Astrocyte (in vitro differentiated cells and primary cell): ENCODE results near the gene DIAPH1. TPM values are rescaled to one million over a fixed set of nuclear protein-coding genes. Genes with fewer than 3 reads are reported as not detected.
A peak's percentile ranks its signal among the peaks of the same experiment; 100 is the strongest.

Experiments used
- DNase-seq: peaks from one replicate; pipeline ENCODE4 v3.0.0-alpha.2; 2010; ENCODE audit warnings: low read depth
- FAIRE-seq: peaks from 2 replicates; lab custom pipeline; 2011; peaks lifted over from hg19 to GRCh38; lab: Jason Lieb, UNC
- H2AFZ ChIP-seq: 2 replicates; pipeline ENCODE4 v1.6.0; 2012; ENCODE audit warnings: low read depth, low read length, inconsistent platforms
- H3K27ac ChIP-seq: 2 replicates; pipeline ENCODE4 v1.5.1; 2011; ENCODE audit warnings: low read depth, low read length, inconsistent platforms
- H3K27me3 ChIP-seq: 2 replicates; pipeline ENCODE4 v1.6.0; 2011; ENCODE audit warnings: low read length, inconsistent platforms; ENCODE audit not compliant: insufficient read depth
- H3K36me3 ChIP-seq: 2 replicates; pipeline ENCODE4 v1.5.1; 2011; ENCODE audit warnings: low read length, inconsistent platforms; ENCODE audit not compliant: insufficient read depth
- H3K4me1 ChIP-seq: 2 replicates; pipeline ENCODE4 v1.5.1; 2011; ENCODE audit warnings: low read length, inconsistent platforms; ENCODE audit not compliant: insufficient read depth
- H3K4me2 ChIP-seq: 2 replicates; pipeline ENCODE4 v1.6.0; 2012; ENCODE audit warnings: low read length, inconsistent platforms
- H3K4me3 ChIP-seq: 2 replicates; pipeline ENCODE4 v1.5.1; 2011; ENCODE audit warnings: low read depth, mild to moderate bottlenecking, low read length, inconsistent platforms; ENCODE audit not compliant: insufficient read depth
- H3K79me2 ChIP-seq: 2 replicates; pipeline ENCODE4 v1.6.0; 2012; ENCODE audit warnings: mild to moderate bottlenecking, low read length, inconsistent platforms; ENCODE audit not compliant: insufficient read depth
- H3K9ac ChIP-seq: 2 replicates; pipeline ENCODE4 v1.6.0; 2012; ENCODE audit warnings: mild to moderate bottlenecking, low read length, inconsistent platforms
- H3K9me3 ChIP-seq: 2 replicates; pipeline ENCODE4 v1.5.1; 2012; ENCODE audit warnings: low read depth, mild to moderate bottlenecking, low read length, inconsistent platforms; ENCODE audit not compliant: insufficient read depth
- H4K20me1 ChIP-seq: 2 replicates; pipeline ENCODE4 v1.6.0; 2012; ENCODE audit warnings: low read length, inconsistent platforms; ENCODE audit not compliant: insufficient read depth
- H3K27ac Mint-ChIP-seq: one replicate; pipeline ENCODE4 v1.8.0; 2021; ENCODE audit warnings: mild to moderate bottlenecking, mixed read lengths; ENCODE audit not compliant: unreplicated experiment
- H3K27me3 Mint-ChIP-seq: one replicate; pipeline ENCODE4 v1.8.0; 2021; ENCODE audit warnings: low read depth, mixed read lengths; ENCODE audit not compliant: unreplicated experiment
- H3K36me3 Mint-ChIP-seq: one replicate; pipeline ENCODE4 v1.8.0; 2021; ENCODE audit warnings: low read depth, mixed read lengths; ENCODE audit not compliant: unreplicated experiment
- H3K4me1 Mint-ChIP-seq: one replicate; pipeline ENCODE4 v1.8.0; 2021; ENCODE audit warnings: low read depth, mixed read lengths; ENCODE audit not compliant: unreplicated experiment
- H3K4me3 Mint-ChIP-seq: one replicate; pipeline ENCODE4 v1.8.0; 2021; ENCODE audit warnings: mild to moderate bottlenecking, moderate library complexity, mixed read lengths; ENCODE audit not compliant: unreplicated experiment
- H3K9me3 Mint-ChIP-seq: one replicate; pipeline ENCODE4 v1.8.0; 2021; ENCODE audit warnings: mild to moderate bottlenecking, mixed read lengths; ENCODE audit not compliant: unreplicated experiment
- EZH2 ChIP-seq: IDR thresholded peaks from 2 replicates; pipeline ENCODE4 v1.6.1; 2012; ENCODE audit warnings: mild to moderate bottlenecking, low read length, inconsistent platforms; ENCODE audit not compliant: insufficient read depth
- total RNA-seq: library from RNA; stranded (reverse); gene quantifications from 2 replicates; pipeline ENCODE4 v1.2.1, GENCODE V29; 2021
- TF ChIP-seq, protein P1 (sequence below): IDR thresholded peaks from 2 replicates; pipeline ENCODE4 v1.5.1; 2011; ENCODE audit warnings: low read depth, mild to moderate bottlenecking, inconsistent platforms, low read length, moderate library complexity; ENCODE audit not compliant: insufficient read depth

Gene DIAPH1
- total RNA-seq, 1 donor from 2014 or later: 78.8 TPM

DNA sequence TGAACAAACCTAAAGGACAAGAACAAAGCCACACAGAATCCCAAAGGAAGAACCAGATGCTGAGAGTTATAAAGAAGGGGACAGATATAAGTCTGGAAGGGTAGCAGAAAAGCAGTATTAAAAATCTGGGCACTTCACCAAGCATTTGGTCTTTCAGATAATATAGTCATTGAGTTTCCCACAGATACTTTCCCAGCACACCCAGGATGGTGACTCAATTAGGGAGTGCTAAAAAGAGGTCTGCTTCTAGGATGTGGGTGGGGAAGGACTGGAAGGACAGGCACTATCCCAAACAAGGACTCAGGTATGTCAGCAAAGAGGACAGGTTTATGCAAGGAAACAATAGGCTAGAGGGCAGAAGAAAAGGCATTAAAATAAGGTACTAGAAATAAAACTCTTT lies 59.3 kb downstream of the DIAPH1 start:
- Mint-ChIP-seq H3K27ac (peak overlapping the region; percentile 88), H3K36me3 (peaks cover 6% of the 10 kb centered on the region), H3K9me3 (no peaks in the 10 kb centered on the region), H3K4me1 (peaks cover 27% of the 10 kb centered on the region), H3K4me3 (no peak overlapping the region), H3K27me3 (no peaks in the 10 kb centered on the region)
- peak overlapping the region; percentile 76 for H3K4me2 ChIP-seq
- H3K27ac ChIP-seq: peak overlapping the region; percentile 91
- TF ChIP-seq, protein P1, sequence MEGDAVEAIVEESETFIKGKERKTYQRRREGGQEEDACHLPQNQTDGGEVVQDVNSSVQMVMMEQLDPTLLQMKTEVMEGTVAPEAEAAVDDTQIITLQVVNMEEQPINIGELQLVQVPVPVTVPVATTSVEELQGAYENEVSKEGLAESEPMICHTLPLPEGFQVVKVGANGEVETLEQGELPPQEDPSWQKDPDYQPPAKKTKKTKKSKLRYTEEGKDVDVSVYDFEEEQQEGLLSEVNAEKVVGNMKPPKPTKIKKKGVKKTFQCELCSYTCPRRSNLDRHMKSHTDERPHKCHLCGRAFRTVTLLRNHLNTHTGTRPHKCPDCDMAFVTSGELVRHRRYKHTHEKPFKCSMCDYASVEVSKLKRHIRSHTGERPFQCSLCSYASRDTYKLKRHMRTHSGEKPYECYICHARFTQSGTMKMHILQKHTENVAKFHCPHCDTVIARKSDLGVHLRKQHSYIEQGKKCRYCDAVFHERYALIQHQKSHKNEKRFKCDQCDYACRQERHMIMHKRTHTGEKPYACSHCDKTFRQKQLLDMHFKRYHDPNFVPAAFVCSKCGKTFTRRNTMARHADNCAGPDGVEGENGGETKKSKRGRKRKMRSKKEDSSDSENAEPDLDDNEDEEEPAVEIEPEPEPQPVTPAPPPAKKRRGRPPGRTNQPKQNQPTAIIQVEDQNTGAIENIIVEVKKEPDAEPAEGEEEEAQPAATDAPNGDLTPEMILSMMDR: no peak
- no peak for TF ChIP-seq EZH2
- peak overlapping the region; percentile 85 for H3K9ac ChIP-seq
- H3K4me1 ChIP-seq: peaks cover 27% of the 10 kb centered on the region
- H3K9me3 ChIP-seq: no peaks in the 10 kb centered on the region
- H4K20me1 ChIP-seq: no peaks in the 10 kb centered on the region
- H2AFZ ChIP-seq: no peak overlapping the region
- DNase-seq (peak; percentile 80), FAIRE-seq (no peak)
- no peak overlapping the region for H3K4me3 ChIP-seq
- H3K36me3 ChIP-seq: peaks cover 5% of the 10 kb centered on the region
- no peaks in the 10 kb centered on the region for H3K79me2 ChIP-seq
- H3K27me3 ChIP-seq: no peaks in the 10 kb centered on the region

DNA sequence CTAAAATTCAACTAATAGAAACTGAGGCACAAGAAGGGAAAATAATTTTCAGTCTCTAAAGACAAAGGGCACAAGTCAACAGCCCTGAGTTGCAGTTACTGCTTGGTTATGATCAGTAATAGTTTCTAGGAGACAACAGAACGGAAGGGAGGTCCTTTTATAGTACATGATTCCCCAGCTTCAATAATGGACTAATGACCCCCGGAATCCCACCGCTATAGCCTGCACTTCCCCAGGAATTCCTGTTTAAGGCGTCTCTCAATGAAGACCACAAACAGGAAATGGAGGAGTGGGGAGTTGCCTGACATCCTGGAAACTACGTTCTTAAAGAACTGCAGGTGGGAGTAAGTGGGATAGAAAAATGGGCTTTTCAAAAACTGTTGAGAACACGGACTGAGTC lies 60.6 kb downstream of the DIAPH1 start:
- FAIRE-seq: no peak
- Histone ChIP-seq H3K79me2 (no peaks in the 10 kb centered on the region), H3K4me1 (peaks cover 27% of the 10 kb centered on the region), H3K9ac (peak overlapping the region; percentile 72), H3K9me3 (no peaks in the 10 kb centered on the region), H3K4me3 (no peak overlapping the region), H3K4me2 (peak overlapping the region; percentile 67), H3K27ac (peak overlapping the region; percentile 91), H2AFZ (peak overlapping the region; percentile 47), H4K20me1 (no peaks in the 10 kb centered on the region), H3K36me3 (peaks cover 2% of the 10 kb centered on the region), H3K27me3 (no peaks in the 10 kb centered on the region)
- DNase-seq: peak; percentile 65
- H3K9me3 Mint-ChIP-seq: no peaks in the 10 kb centered on the region
- H3K36me3 Mint-ChIP-seq: peaks cover 6% of the 10 kb centered on the region
- H3K27me3 Mint-ChIP-seq: no peaks in the 10 kb centered on the region
- H3K4me3 Mint-ChIP-seq: no peak overlapping the region
- peaks cover 27% of the 10 kb centered on the region for H3K4me1 Mint-ChIP-seq
- H3K27ac Mint-ChIP-seq: peak overlapping the region; percentile 88
- TF ChIP-seq EZH2: no peak
- TF ChIP-seq, protein P1: no peak

DNA sequence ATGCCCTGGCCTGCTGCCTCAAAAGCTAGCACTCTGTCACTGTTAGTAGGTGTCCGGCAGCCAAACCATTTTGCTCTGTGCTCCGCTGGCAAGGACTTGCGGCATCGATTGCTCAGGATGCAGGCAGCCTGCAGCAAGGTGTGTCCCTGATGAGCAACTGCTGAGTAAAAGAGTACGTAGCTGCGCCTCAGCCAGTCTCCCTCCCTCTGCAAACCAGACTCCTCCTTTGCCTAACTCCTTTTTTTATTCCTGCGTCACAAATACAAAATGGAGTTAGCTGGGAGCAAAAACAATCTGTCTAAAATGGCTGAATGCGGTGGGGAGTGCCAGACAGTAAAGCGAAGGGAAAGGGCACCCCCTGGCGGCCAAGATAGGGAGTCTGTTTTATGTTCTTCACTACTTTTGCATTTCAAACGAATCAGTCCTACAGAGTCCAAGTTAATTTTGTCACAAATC lies 61.1 kb downstream of the DIAPH1 start:
- Histone ChIP-seq H3K4me3 (no peak overlapping the region), H2AFZ (peak overlapping the region; percentile 55)

More for the DNA sequence above, 61.1 kb downstream of the DIAPH1 start:
- Histone ChIP-seq H3K4me1 (peaks cover 27% of the 10 kb centered on the region), H3K27me3 (no peaks in the 10 kb centered on the region), H3K27ac (peak overlapping the region; percentile 91), H3K36me3 (peaks cover 2% of the 10 kb centered on the region), H3K79me2 (no peaks in the 10 kb centered on the region), H4K20me1 (no peaks in the 10 kb centered on the region), H3K9me3 (no peaks in the 10 kb centered on the region), H3K4me2 (peak overlapping the region; percentile 67), H3K9ac (peak overlapping the region; percentile 72)
- DNase-seq: peak; percentile 100
- H3K4me1 Mint-ChIP-seq: peaks cover 27% of the 10 kb centered on the region
- peaks cover 4% of the 10 kb centered on the region for H3K36me3 Mint-ChIP-seq
- no peak for TF ChIP-seq EZH2
- TF ChIP-seq, protein P1: peak; percentile 90
- no peaks in the 10 kb centered on the region for H3K9me3 Mint-ChIP-seq
- no peaks in the 10 kb centered on the region for H3K27me3 Mint-ChIP-seq
- H3K4me3 Mint-ChIP-seq: peak overlapping the region; percentile 31
- peak overlapping the region; percentile 88 for H3K27ac Mint-ChIP-seq
- peak; percentile 80 for FAIRE-seq
